Duodenal mucosa (tissue), 2 donors: ENCODE measurements around the gene EFNA2.
"Not testable (repeated sequence)": the region's sequence is repeated elsewhere in the genome, so short reads cannot be mapped to it uniquely, and the experiment has no call there.

ENCODE experiments used
- H3K27ac ChIP-seq: one replicate; pipeline ENCODE4 v1.7.0; 2013; ENCODE audit warnings: low read depth, low read length
- H3K27me3 ChIP-seq, 2 donors: one replicate each; pipeline ENCODE4 v1.7.0; 2013; ENCODE audit warnings: low read length in 2 of 2, control low read depth in 1 of 2; ENCODE audit not compliant: insufficient read depth in 2 of 2, control insufficient read depth in 1 of 2
- H3K36me3 ChIP-seq, 2 donors: one replicate each; pipeline ENCODE4 v1.7.0; 2013; ENCODE audit warnings: low read length in 2 of 2, control low read depth in 1 of 2; ENCODE audit not compliant: insufficient read depth in 2 of 2, control insufficient read depth in 1 of 2
- H3K4me1 ChIP-seq, 2 donors: one replicate each; pipeline ENCODE4 v1.7.0; 2013; ENCODE audit warnings: low read length in 2 of 2, control low read depth in 1 of 2; ENCODE audit not compliant: insufficient read depth in 2 of 2, control insufficient read depth in 1 of 2
- H3K4me3 ChIP-seq, 2 donors: one replicate each; pipeline ENCODE4 v1.7.0; 2013; ENCODE audit warnings: low read length in 2 of 2, low read depth in 1 of 2
- H3K9ac ChIP-seq, 2 donors: one replicate each; pipeline ENCODE4 v1.7.0; 2013; ENCODE audit warnings: low read length in 2 of 2, low read depth in 1 of 2
- H3K9me3 ChIP-seq, 2 donors: one replicate each; pipeline ENCODE4 v1.7.0; 2013; ENCODE audit warnings: low read length in 2 of 2, control low read depth in 1 of 2; ENCODE audit not compliant: control insufficient read depth in 1 of 2

EFNA2 gene

DNA sequence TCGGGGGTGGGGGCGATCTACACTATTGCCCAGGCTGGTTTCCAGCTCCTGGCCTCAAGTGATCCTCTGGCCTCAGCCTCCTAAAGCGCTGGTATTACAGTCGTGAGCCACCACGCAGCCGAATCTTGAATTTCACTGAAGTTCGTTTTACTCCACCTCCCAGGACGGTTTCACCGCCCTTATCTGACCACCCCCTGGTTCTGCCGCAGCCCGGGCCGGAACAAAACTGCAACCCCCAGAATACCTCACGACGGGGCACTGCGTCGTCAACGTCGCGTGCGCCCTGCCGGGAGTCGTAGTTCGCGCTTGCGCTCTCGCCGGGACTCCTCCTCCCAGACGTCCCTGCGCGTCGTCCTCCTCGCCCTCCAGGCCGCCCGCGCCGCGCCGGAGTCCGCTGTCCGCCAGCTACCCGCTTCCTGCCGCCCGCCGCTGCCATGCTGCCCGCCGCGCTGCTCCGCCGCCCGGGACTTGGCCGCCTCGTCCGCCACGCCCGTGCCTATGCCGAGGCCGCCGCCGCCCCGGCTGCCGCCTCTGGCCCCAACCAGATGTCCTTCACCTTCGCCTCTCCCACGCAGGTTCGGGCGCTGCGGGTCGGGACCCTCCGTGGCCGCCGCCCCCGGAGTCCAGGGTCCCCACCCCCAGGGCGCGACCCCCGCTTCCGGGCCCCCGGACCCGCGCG is 44.1 kb upstream of the EFNA2 start, which contains the start of gene ATP5F1D:
TSS of gene ATP5F1D (plus strand) at position 335 of the 679 bp plus-strand sequence. CDS start at position 435, 100 bp downstream.
- H3K27ac ChIP-seq = peak within 1 kb of the TSS; percentile 85
- peaks cover 28 to 65% of the 10 kb centered on the region in 2 donors for H3K4me1 ChIP-seq
- H3K4me3 ChIP-seq = peak within 1 kb of the TSS; percentile 85 to 90
- H3K9ac ChIP-seq = peak within 1 kb of the TSS; percentile 75 to 76
- H3K9me3 ChIP-seq = no peaks in the 10 kb centered on the region
- no peaks in the 10 kb centered on the region for H3K36me3 ChIP-seq
- peaks cover 6 to 7% of the 10 kb centered on the region in 2 donors for H3K27me3 ChIP-seq

DNA sequence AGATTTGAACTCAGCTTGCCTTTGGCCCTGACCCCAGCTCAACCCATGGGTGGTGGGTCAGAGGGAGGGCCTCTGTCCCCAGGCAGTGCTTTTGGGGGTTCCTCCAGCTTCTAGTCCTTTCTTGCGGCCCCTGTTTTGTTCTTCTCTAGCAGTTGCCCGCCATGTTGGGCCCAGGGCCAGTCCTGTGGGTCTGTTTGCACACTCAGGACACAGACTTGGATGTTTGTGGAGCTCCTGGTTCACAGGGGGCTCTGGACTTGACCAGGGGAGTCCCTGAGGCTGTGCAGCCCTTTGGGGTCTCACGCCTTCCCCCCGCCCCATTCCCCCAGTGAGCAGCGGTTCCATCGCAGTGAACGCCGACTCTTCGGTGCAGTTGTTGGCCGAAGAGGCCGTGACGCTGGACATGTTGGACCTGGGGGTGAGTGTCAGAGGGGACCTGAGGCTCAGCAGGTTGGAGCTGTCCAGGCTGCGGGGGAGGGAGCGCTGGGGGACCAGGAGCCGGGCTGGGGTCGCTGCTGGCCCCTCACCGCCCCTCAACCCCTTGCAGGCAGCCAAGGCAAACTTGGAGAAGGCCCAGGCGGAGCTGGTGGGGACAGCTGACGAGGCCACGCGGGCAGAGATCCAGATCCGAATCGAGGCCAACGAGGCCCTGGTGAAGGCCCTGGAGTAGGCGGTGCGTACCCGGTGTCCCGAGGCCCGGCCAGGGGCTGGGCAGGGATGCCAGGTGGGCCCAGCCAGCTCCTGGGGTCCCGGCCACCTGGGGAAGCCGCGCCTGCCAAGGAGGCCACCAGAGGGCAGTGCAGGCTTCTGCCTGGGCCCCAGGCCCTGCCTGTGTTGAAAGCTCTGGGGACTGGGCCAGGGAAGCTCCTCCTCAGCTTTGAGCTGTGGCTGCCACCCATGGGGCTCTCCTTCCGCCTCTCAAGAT is 41.6 kb upstream of the EFNA2 start:
- H3K4me1 ChIP-seq = peaks cover 34 to 61% of the 10 kb centered on the region in 2 donors

DNA sequence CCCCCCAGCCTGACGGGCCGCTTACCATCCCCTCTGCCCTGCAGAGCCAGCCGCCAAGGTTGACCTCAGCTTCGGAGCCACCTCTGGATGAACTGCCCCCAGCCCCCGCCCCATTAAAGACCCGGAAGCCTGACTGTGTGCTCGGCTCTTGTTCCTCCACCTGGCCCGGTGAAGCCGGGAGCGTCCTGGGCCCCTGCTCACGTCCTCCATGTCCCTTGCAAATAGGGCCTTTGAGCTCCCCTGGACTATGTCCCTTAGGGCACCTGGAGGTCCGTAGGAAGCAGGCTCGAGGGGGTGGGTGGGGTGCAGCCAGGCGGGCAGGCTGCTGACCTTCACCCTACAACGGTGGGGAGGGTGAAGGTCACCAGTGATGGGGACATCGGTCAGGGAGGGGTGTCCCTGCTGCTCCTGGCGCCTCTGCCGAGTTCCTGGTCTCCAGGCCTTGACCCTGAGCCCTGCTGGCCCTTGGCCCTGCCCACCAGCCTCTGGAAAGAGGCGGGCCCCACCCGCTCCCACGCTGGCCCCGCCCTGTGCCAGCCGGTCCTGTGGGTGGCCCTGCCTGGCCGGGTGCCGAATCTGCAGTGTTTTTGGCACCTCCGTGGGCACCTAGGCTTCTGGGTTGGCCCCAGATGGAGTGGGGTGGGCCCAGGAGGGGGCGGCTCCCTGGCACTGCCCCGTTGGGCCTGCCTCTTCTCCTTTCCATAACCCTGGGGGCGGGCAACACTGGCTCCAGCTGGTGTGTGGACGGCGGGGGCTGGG is 40.8 kb upstream of the EFNA2 start:
- Histone ChIP-seq H3K4me1 (peaks cover 34 to 61% of the 10 kb centered on the region in 2 donors), H3K9ac (peak overlapping the region; percentile 30 to 65)

More for the DNA sequence above, 41.6 kb upstream of the EFNA2 start:
- Histone ChIP-seq H3K27me3 (no peaks in the 10 kb centered on the region), H3K9me3 (no peaks in the 10 kb centered on the region), H3K36me3 (no peaks in the 10 kb centered on the region), H3K9ac (peak overlapping the region; percentile 54 to 65), H3K27ac (peak overlapping the region; percentile 90), H3K4me3 (peak overlapping the region; percentile 26 to 47)

DNA sequence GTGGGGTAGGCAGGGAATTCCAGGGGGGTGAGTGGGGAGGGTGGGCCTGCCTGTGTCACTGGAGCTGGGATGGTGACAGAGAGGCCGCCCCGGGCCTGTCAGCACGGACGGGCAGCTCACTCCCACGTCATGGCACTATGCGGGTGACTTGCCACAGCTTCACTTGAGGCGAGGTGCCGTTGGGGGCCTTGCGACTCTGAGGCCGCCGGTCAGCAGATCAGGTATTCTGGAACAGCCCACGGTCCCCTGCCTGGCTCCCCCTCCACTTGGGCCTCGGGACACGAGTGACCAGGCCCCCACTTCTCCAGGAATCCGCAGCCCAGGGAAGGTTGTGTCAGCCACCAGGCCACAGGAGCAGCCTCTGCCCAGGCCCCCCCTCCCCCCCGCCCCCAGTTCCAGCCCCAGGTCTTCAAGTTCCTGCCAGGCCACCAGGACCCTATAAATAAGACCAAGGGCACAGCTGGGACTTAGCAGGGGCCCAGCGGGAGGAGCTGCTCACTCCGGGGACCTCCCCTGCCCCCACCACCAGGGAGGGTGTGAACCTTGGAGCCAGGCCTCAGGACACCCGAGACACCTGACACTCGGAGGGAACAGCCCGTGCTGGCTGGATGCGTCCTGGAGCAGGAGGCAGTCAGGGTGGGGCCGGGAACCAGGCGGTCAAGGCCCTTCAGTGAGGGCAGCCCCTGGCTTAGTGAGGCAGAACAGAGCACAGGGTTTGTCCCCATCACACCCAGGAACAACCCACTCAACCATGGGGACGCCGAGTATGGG is 40.0 kb upstream of the EFNA2 start:
- Histone ChIP-seq H3K9me3 (no peaks in the 10 kb centered on the region), H3K4me1 (peaks cover 34 to 61% of the 10 kb centered on the region in 2 donors), H3K9ac (peak overlapping the region; percentile 25 to 65), H3K27ac (peak overlapping the region; percentile 90), H3K27me3 (no peaks in the 10 kb centered on the region), H3K4me3 (peak overlapping the region in 1 of 2 donors; percentile 35), H3K36me3 (no peaks in the 10 kb centered on the region)

More for the DNA sequence above, 40.8 kb upstream of the EFNA2 start:
- H3K27me3 ChIP-seq = no peaks in the 10 kb centered on the region
- peak overlapping the region; percentile 90 for H3K27ac ChIP-seq
- no peaks in the 10 kb centered on the region for H3K9me3 ChIP-seq
- H3K36me3 ChIP-seq = no peaks in the 10 kb centered on the region
- peak overlapping the region; percentile 26 to 47 for H3K4me3 ChIP-seq

DNA sequence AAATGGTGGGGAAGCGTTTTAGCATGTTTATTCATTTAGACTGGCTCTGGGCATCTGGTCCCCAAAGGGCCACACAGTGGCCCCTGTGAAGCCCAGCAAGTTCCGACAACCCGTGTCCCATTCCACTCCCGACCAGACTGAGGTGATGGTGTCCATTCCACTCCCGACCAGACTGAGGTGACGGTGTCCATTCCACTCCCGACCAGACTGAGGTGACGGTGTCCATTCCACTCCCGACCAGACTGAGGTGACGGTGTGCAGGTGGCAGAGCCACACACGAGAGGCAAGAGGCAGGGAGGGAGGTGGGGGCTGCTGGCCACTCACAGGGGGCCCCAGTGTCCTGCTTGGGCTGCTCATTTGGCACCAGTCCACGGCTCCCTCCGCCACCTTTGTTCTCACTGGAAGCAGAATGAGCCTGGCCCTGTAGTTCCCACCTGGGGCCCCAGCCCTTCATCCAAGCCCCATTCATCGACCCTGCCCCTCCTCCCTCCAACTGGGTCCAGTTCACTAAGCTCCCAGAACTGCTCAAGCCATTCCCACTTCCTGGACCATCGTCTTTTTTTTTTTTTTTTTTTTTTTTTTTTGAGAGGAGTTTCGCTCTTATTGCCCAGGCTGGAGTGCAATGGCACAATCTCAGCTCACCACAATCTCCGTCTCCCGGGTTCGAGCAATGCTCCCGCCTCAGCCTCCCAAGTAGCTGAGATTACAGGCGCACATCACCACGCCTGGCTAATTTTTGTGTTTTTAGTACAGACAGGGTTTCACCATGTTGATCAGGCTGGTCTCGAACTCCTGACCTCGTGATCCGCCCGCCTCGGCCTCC is 39.2 kb upstream of the EFNA2 start:
- H3K9ac ChIP-seq = peak overlapping the region in 1 of 2 donors; percentile 37

DNA sequence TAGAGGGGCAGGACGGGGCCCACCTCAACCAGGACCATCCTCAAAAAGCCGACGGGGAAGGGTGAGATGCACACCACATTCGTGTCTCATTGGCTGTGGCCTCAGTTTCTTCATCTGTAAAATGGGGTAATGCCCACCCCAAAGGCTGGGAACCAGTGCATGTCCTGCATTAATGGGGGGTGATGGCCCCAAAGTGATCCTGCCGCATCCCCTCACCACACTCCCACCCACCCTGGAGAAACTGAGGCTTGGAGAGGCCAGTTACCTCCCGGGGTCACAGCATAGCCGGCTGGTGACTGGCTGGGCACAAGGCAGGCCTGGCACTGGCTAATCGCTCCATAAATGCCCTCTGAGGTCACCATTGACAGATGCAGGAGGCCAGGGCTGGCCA is 37.9 kb upstream of the EFNA2 start:
- H3K27ac ChIP-seq = peak overlapping the region; percentile 100
- H3K9me3 ChIP-seq = no peaks in the 10 kb centered on the region
- H3K4me1 ChIP-seq = peaks cover 37 to 47% of the 10 kb centered on the region in 2 donors
- H3K4me3 ChIP-seq = peak overlapping the region; percentile 52 to 60
- H3K36me3 ChIP-seq = peaks cover 0 to 4% of the 10 kb centered on the region in 2 donors
- H3K27me3 ChIP-seq = no peaks in the 10 kb centered on the region
- H3K9ac ChIP-seq = peak overlapping the region; percentile 72 to 84

More for the DNA sequence above, 39.2 kb upstream of the EFNA2 start:
- Histone ChIP-seq H3K4me1 (peaks cover 34 to 55% of the 10 kb centered on the region in 2 donors), H3K27ac (peak overlapping the region; percentile 71)
- H3K27me3 ChIP-seq, H3K4me3 ChIP-seq, H3K36me3 ChIP-seq, H3K9me3 ChIP-seq: not testable (repeated sequence)

DNA sequence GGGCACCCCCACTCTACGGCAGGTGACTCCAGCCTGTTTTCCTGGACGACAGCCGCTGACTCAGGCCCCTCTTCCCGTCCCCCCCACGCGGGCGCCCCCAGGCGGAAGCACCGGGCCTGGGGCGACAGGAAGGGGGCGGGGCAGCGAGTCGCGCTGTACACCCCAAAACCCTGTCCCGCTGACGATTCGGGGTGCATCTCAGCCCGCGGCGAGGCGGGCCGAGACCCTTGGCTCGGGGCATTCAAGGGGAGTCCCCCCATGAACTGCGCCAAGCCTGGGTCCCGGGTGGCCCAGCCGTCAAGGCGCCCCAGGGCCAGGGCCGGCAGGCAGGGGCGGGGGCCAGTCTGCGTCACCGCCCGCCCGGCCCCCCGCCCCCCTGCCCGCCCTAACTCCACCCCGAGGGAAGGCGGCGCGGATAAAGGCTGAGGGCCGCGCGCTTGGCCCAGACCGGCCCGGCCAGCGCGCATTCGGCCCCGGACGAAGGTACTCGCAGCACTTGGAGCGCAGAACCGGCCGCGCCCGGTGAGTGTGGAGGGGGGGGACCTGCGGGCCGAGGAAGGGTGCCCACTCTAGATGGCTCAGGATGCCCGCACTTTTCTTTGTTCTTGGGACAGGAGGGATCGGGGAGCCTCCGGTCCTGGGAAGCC is 37.4 kb upstream of the EFNA2 start, which contains the start of gene MIDN:
TSS of gene MIDN (plus strand) at position 445 of the 647 bp plus-strand sequence. CDS start 1,714 bp downstream, outside the sequence.
- peak within 1 kb of the TSS; percentile 78 to 84 for H3K9ac ChIP-seq
- peak within 1 kb of the TSS; percentile 100 for H3K27ac ChIP-seq
- peaks cover 37 to 43% of the 10 kb centered on the region in 2 donors for H3K4me1 ChIP-seq
- no peaks in the 10 kb centered on the region for H3K9me3 ChIP-seq
- H3K36me3 ChIP-seq = peaks cover 0 to 4% of the 10 kb centered on the region in 2 donors
- H3K27me3 ChIP-seq = no peaks in the 10 kb centered on the region
- peak within 1 kb of the TSS; percentile 72 to 74 for H3K4me3 ChIP-seq

DNA sequence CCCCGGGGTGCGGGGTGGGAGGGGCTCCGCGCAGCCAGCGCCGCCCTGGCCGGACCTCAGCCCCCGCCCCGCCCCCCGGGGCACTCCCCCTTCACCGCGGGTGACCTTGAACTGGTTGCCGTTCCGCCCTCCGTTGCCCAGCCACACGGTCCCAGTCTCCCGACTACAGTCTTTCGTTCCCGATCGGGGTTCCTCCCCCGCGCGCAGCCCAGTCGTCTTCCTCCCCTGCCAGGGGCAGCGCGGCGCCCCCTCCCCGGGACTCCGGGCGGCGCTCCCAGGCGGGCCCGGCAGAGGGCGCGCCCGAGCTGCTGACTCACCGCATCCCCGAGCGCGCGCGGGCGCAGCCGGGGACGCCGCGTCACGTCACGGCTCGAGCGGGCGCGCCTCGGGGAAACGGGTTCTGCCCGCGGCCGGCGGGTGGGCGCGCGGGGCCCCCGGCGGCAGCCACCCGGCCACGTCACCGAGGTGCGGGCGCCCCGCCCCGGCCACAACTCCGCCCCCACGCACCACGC is 36.8 kb upstream of the EFNA2 start:
- Histone ChIP-seq H3K4me3 (peak overlapping the region; percentile 72 to 74), H3K9ac (peak overlapping the region; percentile 70 to 78), H3K4me1 (peaks cover 38 to 43% of the 10 kb centered on the region in 2 donors), H3K9me3 (no peaks in the 10 kb centered on the region), H3K27me3 (no peaks in the 10 kb centered on the region), H3K27ac (peak overlapping the region; percentile 100), H3K36me3 (peaks cover 0 to 4% of the 10 kb centered on the region in 2 donors)
